BE2C (cell line): ENCODE data around the gene OR3A1. TPM values are rescaled to one million over a fixed set of nuclear protein-coding genes. Genes with fewer than 3 reads are reported as not detected.
"Not testable (repeated sequence)": the region's sequence is repeated elsewhere in the genome, so short reads cannot be mapped to it uniquely, and the experiment has no call there.

Experiments
- DNase-seq: peaks from one replicate; pipeline ENCODE4 v3.0.0-alpha.2; 2020
- H3K27me3 ChIP-seq: fragments of 250-450 bp; sonication (Bioruptor Pico); 2 replicates; pipeline ENCODE4 v1.5.1; 2020; ENCODE audit warnings: mild to moderate bottlenecking
- H3K36me3 ChIP-seq: fragments of 250-450 bp; sonication (Bioruptor Pico); 2 replicates; pipeline ENCODE4 v1.5.1; 2020; ENCODE audit warnings: mild to moderate bottlenecking
- H3K4me1 ChIP-seq: fragments of 250-450 bp; sonication (Bioruptor Pico); 2 replicates; pipeline ENCODE4 v1.5.1; 2020
- H3K4me3 ChIP-seq: 2 replicates; pipeline ENCODE4 v1.5.1; 2011; ENCODE audit warnings: low read depth, low read length
- H3K9me3 ChIP-seq: fragments of 250-450 bp; sonication (Bioruptor Pico); 2 replicates; pipeline ENCODE4 v1.5.1; 2020
- polyA plus RNA-seq: library from polyadenylated mRNA; unstranded; fragments of >200 nt; gene quantifications from one replicate; pipeline ENCODE4 v1.2.1, GENCODE V29; 2012; ENCODE audit warnings: low read depth, missing spikeins; ENCODE audit not compliant: insufficient read length, insufficient read depth
- TF ChIP-seq, protein P1 (sequence below): IDR thresholded peaks from 2 replicates; pipeline ENCODE4 v1.5.1; 2012; ENCODE audit warnings: mild to moderate bottlenecking, low read depth, low read length

The OR3A1 gene, protein sequence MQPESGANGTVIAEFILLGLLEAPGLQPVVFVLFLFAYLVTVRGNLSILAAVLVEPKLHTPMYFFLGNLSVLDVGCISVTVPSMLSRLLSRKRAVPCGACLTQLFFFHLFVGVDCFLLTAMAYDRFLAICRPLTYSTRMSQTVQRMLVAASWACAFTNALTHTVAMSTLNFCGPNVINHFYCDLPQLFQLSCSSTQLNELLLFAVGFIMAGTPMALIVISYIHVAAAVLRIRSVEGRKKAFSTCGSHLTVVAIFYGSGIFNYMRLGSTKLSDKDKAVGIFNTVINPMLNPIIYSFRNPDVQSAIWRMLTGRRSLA
- polyA plus RNA-seq: not detected

DNA sequence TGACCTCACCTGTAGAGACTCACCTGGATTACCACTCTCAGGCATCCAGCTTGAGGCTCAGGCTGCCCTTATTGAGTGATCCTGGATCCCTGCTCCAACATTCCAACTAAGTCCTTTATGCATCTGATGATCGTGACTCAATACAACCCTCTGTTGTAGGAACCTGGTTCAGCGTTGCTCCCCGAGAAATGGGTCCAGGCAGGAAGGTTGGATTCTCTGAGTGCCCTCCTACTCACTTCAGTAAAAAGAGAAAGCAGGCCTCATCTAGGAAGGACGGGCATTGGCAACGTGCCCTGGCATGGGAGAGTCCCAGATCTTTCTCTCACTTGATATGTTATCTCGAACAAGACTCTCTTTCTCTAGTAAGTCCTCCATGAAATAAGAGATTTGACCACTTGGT is at the start of gene OR3A1:
Gene OR3A1 (minus strand): TSS at position 101 of the 400 bp plus-strand sequence. CDS start 5,778 bp downstream, outside the sequence.
- H3K4me3 ChIP-seq: no peak within 1 kb of the TSS
- no peaks in the 10 kb centered on the region for H3K27me3 ChIP-seq
- no peaks in the 10 kb centered on the region for H3K36me3 ChIP-seq
- DNase-seq: no peak
- TF ChIP-seq, protein P1, sequence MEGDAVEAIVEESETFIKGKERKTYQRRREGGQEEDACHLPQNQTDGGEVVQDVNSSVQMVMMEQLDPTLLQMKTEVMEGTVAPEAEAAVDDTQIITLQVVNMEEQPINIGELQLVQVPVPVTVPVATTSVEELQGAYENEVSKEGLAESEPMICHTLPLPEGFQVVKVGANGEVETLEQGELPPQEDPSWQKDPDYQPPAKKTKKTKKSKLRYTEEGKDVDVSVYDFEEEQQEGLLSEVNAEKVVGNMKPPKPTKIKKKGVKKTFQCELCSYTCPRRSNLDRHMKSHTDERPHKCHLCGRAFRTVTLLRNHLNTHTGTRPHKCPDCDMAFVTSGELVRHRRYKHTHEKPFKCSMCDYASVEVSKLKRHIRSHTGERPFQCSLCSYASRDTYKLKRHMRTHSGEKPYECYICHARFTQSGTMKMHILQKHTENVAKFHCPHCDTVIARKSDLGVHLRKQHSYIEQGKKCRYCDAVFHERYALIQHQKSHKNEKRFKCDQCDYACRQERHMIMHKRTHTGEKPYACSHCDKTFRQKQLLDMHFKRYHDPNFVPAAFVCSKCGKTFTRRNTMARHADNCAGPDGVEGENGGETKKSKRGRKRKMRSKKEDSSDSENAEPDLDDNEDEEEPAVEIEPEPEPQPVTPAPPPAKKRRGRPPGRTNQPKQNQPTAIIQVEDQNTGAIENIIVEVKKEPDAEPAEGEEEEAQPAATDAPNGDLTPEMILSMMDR: no peak
- no peaks in the 10 kb centered on the region for H3K9me3 ChIP-seq
- H3K4me1 ChIP-seq: no peaks in the 10 kb centered on the region

DNA sequence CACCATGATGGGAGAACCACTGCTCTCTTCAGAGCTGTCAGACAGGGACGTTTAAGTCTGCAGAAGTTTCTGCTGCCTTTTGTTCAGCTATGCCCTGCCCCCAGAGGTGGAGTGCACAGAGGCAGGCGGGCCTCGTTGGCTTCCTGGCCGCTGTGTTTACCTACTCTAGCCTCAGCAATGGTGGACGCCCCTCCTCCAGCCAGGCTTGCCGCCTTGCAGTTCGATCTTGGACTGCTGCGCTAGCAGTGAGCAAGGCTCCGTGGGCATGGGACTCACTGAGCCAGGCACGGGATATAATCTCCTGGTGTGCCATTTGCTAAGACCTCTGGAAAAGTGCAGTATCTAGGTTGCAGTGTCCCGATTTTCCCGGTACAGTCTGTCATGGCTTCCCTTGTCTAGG is 44.6 kb upstream of the OR3A1 start:
- H3K4me1 ChIP-seq, H3K9me3 ChIP-seq, H3K36me3 ChIP-seq, DNase-seq, H3K4me3 ChIP-seq, H3K27me3 ChIP-seq: not testable (repeated sequence)

DNA sequence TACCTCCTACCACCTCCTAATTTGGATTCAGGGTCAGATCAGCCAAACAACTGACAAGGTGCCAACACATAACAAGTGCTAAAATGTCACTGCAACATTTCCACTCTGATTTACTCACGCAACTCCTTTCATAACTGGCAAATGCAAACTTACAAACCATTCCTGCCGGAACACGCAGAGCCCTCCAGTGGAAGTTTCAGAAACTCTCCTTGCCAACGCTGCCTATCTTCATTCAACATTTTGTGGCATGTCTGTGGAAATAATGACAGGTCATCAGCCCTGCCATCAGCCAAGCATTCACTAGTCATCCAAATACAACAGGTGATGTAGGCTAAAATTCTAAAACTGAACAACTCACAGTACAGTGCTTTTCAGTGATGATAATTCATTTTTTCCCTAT is 37.7 kb upstream of the OR3A1 start:
- no peak for DNase-seq
- TF ChIP-seq, protein P1: 0 out of 2 replicates have a peak, but pooled peaks have one; percentile 10
- H3K27me3 ChIP-seq: no peaks in the 10 kb centered on the region

DNA sequence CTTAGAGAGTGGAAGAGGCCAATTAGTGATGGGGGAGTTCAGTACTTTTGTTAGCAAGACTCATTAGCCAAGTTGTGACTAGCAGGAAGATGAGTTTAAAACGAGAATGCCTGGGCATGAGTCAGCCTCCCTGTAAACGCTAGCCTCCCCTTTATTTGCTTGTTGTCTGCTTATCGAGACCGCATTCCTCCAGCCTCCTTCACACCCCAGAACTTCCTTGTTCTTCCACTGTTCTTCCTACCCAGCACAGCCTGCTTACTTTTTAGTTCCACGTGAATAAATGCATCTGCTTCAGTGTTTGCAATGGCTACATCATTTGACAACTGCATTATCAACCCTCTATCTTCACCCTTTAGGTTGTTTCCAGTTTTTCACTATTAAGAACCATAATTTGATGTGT is 20.2 kb upstream of the OR3A1 start:
- no peaks in the 10 kb centered on the region for H3K4me1 ChIP-seq
- TF ChIP-seq, protein P1: no peak
- no peak for DNase-seq
- no peaks in the 10 kb centered on the region for H3K36me3 ChIP-seq
- H3K4me3 ChIP-seq: no peak overlapping the region
- H3K9me3 ChIP-seq: no peaks in the 10 kb centered on the region
- no peaks in the 10 kb centered on the region for H3K27me3 ChIP-seq

More for the DNA sequence above, 37.7 kb upstream of the OR3A1 start:
- H3K4me3 ChIP-seq: no peak overlapping the region
- H3K4me1 ChIP-seq: no peaks in the 10 kb centered on the region
- H3K36me3 ChIP-seq: no peaks in the 10 kb centered on the region
- H3K9me3 ChIP-seq: no peaks in the 10 kb centered on the region

DNA sequence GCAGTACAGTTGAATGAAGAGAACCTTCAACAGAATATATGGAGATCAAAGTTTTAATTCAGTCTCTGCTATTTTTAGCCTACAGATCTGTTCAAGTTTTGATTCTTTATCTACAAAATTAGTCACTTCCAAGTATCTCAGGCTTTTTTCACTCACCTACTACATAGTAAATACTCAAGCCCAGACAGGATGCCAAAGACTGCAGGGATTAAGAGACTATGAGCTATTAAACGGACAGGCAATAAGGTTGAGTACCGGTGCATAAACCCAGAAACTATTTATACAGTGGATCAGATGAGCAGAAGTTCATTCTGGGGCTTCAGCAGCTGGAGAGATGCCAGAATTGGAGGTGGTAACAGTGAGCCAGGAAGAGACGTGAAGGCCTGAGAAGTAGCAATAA is 18.7 kb upstream of the OR3A1 start:
- no peak for DNase-seq
- TF ChIP-seq, protein P1: no peak
- no peak overlapping the region for H3K4me3 ChIP-seq
- no peaks in the 10 kb centered on the region for H3K27me3 ChIP-seq
- H3K9me3 ChIP-seq: no peaks in the 10 kb centered on the region
- H3K4me1 ChIP-seq: no peaks in the 10 kb centered on the region
- no peaks in the 10 kb centered on the region for H3K36me3 ChIP-seq

DNA sequence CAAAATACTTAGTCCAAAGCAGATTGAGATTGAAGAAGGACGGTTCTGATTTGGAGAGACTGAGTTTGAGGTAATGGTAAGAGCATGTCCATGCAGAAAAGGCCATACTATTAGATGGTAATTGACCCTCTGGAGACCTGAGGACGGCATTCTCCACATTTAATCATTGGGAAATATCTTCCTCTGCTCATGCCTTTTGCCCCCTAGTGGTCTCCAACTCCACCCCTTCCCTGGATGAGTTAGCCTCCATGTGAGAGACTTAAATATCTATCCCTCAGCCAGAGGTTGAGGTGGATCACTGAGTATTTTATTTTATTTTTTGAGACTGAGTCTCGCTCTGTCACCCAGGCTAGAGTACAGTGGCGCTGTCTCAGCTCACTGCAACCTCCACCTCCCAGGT is 10.4 kb upstream of the OR3A1 start:
- no peaks in the 10 kb centered on the region for H3K27me3 ChIP-seq
- no peaks in the 10 kb centered on the region for H3K9me3 ChIP-seq
- no peaks in the 10 kb centered on the region for H3K36me3 ChIP-seq
- DNase-seq: no peak
- H3K4me3 ChIP-seq: no peak overlapping the region
- TF ChIP-seq, protein P1: peak; percentile 19
- H3K4me1 ChIP-seq: no peaks in the 10 kb centered on the region
